Embryonic facial prominence (tissue), 1 donor: ENCODE data around the gene MECP2.
"Not testable (repeated sequence)": the region's sequence is repeated elsewhere in the genome, so short reads cannot be mapped to it uniquely, and the experiment has no call there.

Experiments used
- DNase-seq: peaks from one replicate; pipeline ENCODE4 v3.0.0-alpha.2; 2016; ENCODE audit errors: extremely low spot score

The MECP2 gene

GRCh38 chrX:154017766-154018517, 79.6 kb downstream of the MECP2 start:
- DNase-seq: no peak

- no peak for DNase-seq
These were observed 81.0 kb downstream of the MECP2 start for GRCh38 chrX:154016366-154017076.

DNA sequence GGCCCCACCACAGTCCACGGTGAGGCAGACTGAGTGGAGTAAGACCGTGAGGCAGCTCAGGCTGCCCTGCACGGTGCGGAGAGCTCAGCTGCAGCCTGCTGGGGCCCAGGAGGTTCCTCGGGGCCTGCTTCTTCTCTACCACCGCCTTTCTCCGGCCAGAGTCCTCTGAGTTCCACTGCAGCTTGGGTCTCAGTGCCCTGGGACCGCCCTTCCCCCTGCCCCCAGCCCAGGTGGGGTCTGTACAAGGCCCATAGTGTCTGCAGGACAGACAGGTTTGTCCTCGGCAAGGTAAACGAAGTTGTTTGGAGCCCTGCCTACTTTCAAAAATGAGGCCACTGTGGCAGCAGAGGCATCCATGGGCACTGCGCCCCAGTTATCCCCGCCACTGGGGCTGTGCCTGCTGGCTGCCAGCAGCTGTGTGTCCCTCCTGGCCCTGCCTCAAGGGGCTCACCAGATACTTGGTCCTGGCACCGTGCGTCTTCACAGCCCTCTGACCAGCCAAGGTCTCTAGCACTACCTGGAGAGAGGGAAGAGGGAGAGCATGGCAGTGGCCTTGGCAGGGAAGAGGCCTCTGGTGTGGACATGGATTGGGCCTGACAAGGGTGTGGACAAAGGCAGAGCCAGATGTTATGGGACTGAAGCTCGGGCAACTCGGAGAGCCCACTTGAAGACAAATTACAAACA, 81.8 kb downstream of the MECP2 start:
- no peak for DNase-seq

GRCh38 chrX:154014429-154015380, 82.8 kb downstream of the MECP2 start:
- no peak for DNase-seq

GRCh38 chrX:154013614-154014360, 83.7 kb downstream of the MECP2 start:
- no peak for DNase-seq

DNA sequence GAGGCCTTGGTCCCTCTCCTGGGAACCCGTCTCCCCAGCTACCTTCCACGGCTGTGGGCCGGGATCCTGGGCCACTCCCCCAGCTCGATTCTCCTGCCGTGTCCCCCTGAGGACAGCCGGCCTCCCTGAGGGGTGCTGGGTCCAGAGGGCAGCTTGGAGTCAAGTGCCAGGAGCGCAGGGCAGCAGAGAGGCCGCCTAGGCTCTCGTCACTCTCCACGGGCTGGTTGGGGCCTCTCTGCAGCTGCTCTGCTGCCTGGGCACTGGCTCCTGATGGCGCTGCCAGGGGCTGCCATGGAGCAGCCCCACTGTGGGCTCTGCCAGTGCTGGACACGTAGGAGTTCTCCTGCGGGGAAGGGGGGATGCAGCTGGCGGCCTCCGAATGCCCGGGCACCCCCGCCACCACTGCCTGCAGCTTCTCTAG, 84.5 kb downstream of the MECP2 start:
- DNase-seq: no peak

DNA sequence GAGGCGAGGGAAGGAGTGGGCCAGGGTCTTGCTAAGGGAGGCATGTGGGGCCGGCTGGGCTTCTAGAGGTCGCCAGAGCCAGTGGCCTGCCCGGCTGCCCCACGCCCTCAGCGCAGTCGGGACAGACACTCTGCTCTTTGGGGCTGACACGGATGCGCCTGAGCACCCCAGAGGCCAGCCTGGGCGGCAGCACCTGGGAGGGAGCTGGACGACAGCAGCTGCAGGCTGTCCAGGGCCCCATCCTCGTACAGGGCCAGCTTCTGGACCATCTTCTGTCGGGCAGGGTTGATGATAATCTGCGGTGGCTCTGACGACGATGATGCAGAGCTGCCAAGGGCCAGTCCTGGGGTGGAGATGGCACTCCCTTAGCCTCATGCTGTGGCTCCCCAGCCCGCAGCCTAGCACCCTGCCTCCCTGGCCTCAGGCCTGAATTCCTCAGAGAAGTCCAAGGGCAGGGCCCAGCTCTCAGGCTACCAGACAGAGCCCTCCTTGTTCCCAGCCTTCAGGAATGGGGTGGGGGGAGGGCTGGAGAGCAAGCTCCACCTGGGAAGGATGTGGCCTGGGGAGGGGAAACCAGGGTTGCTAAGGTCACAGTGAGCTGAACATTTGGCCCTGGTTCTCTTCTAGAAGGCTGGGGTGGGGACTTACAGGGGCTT, 85.1 kb downstream of the MECP2 start:
- DNase-seq: no peak

GRCh38 chrX:154011376-154012335, 85.9 kb downstream of the MECP2 start:
- DNase-seq: no peak

GRCh38 chrX:154010330-154011087, 87.0 kb downstream of the MECP2 start:
- no peak for DNase-seq

DNA sequence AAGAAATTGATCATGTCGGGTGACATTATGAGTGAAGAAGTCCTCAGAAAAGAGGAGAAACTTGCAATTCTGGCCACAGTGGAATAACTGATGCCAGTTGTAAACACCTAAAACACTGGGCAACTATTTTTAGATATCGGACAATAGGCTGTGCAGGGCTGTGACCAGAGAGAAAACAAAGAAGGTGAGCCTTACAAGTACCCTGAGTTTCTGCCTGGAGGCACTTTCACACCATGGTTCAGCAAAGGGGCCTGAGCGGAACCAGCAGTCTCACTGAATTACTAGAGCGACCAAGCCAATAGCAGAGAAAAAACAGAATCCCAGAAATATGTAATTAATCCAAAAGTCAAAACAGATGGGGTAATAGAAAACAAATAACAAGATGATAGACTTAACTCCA, 89.0 kb downstream of the MECP2 start:
- DNase-seq: no peak

DNA sequence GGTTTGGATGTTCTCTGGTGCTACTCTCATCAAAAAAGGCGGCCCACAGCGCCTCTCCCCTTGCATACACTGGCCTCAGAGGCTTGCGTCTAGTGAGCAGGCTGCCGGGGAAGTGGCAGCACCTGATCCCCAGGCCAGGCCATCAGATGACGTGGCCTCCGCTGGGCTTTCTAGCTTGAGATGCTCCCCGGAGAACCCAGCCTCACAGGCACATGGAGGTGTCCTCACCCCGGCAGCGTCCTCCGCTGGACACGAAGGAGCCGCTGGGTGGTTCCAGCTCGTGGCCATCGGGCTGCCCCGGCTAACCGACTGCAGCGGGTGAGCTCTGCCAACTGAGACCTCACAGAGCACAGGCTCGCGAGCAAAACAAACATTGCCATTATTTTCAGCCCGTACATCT, 90.6 kb downstream of the MECP2 start:
- no peak for DNase-seq

GRCh38 chrX:154004315-154004714, 93.2 kb downstream of the MECP2 start:
- DNase-seq: no peak

- no peak for DNase-seq
These were observed 95.2 kb downstream of the MECP2 start for GRCh38 chrX:154002215-154002719.

DNA sequence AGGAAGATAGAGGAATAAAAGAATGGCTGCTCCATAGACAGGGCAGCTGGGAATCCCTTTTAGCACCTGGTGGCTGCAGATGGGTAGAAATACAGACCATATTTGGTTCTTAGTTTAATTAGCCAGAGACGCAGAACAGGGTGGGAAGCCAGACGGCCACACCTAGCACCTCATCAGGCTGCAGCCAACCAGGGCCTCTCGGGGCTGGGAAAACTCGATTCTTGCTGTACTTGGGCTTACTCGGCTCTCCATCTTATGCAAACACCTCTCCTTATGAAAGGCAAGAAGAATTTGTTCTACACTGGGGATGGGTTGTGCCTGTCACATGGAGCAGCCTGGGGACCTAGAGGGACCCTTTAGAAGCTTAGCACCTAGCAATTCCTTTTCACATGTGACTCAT, 97.5 kb downstream of the MECP2 start:
- no peak for DNase-seq

DNA sequence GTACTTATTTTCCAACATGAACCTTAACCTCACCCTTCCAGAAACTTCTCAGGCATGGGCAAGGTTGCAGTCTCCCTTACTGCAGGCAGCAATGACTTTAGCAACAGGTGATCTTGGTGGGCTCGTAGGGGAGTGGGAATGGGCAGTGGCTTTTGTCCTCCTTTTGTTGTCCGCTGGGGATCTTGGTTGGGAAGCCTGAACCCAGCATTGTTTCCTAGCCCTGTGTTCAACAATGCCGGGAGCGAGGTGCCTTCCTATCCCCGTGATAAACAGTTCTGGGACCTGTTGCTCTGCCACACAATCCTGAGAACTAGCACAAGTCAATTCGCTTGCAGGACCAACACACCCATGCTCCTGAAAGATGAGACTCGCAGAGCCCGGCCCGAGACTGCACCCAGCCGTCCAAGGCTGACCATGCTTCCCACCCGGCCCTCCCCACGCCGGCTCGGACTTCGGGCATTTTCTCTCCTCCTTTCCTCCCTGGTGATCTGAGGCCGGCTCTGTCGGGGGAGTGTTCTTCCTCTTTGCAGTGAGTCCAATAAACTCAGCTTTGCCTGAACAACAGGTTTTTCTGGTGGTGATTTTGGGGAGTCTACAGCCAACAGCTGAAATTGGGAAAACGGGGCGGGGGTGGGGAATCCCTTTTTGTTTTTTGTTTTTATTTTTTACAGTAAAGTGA, 98.0 kb downstream of the MECP2 start:
- no peak for DNase-seq

DNA sequence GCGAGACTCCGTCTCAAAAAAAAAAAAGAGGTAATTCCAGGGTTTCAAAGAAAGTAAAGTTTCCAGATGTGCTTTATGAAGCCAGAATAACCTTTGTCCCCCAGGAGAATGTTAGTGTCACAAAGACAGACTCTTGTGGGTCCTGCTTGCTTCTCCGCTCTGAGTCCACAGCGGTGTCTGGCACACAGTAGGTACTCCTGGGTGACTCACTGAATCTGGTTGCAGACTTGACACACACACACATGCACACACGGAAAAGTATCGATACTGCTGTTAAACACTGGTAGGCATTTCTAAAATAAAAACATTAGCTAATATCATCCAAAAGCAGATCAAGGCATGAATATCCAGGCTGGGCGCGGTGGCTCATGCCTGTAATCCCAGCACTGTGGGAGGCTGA, 102.0 kb downstream of the MECP2 start:
- DNase-seq: no peak

GRCh38 chrX:153994398-153994797, 103.1 kb downstream of the MECP2 start:
- not testable (repeated sequence) for DNase-seq

DNA sequence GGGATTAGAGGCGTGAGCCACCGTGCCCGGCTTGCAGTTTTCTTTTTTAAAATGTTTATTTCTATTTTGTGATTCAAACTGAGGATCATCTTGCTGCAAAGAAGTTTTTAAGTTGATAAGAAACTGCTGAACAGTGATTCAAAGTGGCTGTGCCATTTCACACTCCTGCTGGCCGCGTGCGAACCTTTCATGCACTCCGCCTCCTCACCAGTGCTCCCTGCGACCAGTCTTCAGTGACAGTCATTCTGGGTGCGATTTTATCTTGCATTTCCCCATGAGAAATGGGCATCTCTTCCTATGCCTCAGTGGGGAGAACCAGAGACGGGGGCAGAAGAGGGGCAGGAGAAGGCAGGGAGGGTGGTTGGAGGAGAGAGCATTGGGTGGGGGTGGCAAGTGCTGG, 103.5 kb downstream of the MECP2 start:
- DNase-seq: no peak
